Activated naive CD4-positive, alpha-beta T cell treated with anti-CD3 and anti-CD28 coated beads, Interleukin-2, amount 50 U/mL, for 72 hours (primary cell): Measurements from ENCODE around the gene CDH12. TPM values are rescaled to one million over a fixed set of nuclear protein-coding genes. Genes with fewer than 3 reads are reported as not detected.
"Not testable (repeated sequence)": the region's sequence is repeated elsewhere in the genome, so short reads cannot be mapped to it uniquely, and the experiment has no call there.

ENCODE experiments used
- ATAC-seq, 2 donors: fragments of 150-1000 bp; cut with Tn5 transposase; 2 replicates each; pipeline ENCODE4 v1.10.0; 2021; ENCODE audit warnings: mild to moderate bottlenecking in 2 of 2, moderate library complexity in 2 of 2
- DNase-seq, 2 donors: peaks; one replicate each; pipeline ENCODE4 v3.0.0; 2021 to 2022; ENCODE audit warnings: low spot score in 2 of 2
- H3K27ac Mint-ChIP-seq, 2 donors: one replicate each; pipeline ENCODE4 v1.8.0; 2022; ENCODE audit warnings: mild to moderate bottlenecking in 2 of 2, mixed read lengths in 2 of 2
- H3K36me3 Mint-ChIP-seq, 2 donors: one replicate each; pipeline ENCODE4 v1.8.0; 2022; ENCODE audit warnings: mixed read lengths in 2 of 2
- H3K9me3 Mint-ChIP-seq, 2 donors: one replicate each; pipeline ENCODE4 v1.8.0; 2022; ENCODE audit warnings: mixed read lengths in 2 of 2
- total RNA-seq, 2 donors: library from RNA; stranded (reverse); gene quantifications; one replicate each; pipeline ENCODE4 v1.2.3, GENCODE V29; 2022

Gene CDH12
- total RNA-seq, 2 donors from 2014 or later, result not detected

DNA sequence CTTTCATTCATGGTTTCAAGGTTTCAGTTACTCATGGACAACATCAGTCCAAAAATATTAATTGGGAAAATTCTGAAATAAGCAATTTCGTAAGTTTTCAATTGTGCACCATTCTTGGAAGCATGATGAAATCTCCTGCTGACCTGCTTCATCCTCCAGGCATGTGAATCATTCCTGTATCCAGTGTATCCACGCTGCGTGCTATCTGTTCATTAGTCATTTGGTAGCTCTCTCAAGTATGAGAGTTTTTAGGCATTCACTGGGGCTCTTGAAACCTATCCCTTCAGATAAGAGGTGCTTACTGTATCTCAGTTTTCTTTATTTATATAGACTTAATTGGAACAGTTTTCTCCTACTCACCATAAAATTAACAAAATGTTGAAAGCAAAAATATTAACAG is 293.0 kb downstream of the CDH12 start:
- peaks cover 5 to 11% of the 10 kb centered on the region in 2 donors for H3K9me3 Mint-ChIP-seq
- ATAC-seq, result no peak
- H3K36me3 Mint-ChIP-seq, result no peaks in the 10 kb centered on the region
- DNase-seq, result no peak
- no peak overlapping the region for H3K27ac Mint-ChIP-seq

DNA sequence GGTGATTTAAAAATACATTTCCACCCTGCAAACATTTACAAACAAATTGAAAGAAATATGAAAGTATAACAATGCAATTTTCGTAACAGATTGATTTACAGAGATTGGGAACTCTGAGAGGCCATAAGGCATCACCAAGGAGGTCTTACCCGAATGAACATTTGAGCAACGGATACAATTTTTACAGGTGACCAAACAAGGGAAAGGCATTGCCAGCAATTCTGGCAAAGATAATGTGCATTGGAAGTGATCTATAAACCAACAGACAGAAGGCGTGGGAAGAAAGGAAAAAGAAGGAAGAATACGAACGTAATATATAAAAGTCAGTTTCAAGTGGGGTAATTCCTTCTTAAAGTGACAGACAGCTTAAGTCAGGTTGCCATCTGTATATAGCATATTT is 295.9 kb downstream of the CDH12 start:
- ATAC-seq (no peak), DNase-seq (no peak)
- Mint-ChIP-seq H3K9me3 (peaks cover 5 to 11% of the 10 kb centered on the region in 2 donors), H3K27ac (no peak overlapping the region), H3K36me3 (no peaks in the 10 kb centered on the region)

DNA sequence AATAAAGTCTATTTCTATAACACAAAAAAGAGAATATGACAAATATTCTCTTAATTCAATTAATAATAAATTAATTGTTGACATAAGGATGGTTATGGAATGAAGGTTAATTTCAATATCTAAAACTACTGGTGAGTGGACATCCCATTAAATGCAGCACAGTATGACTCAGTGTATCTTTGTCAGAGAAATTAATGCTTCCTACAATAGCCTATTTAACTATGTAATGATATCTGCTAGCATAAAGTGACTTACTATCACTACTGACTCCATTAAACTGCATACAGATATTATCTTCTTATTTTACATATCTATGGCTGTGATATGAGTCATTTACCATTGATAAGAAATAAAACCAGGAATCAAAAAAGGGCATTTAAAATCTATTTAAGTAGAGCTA is 298.7 kb downstream of the CDH12 start:
- Mint-ChIP-seq H3K27ac (no peak overlapping the region), H3K36me3 (no peaks in the 10 kb centered on the region), H3K9me3 (peaks cover 19 to 25% of the 10 kb centered on the region in 2 donors)
- ATAC-seq (no peak), DNase-seq (no peak)

DNA sequence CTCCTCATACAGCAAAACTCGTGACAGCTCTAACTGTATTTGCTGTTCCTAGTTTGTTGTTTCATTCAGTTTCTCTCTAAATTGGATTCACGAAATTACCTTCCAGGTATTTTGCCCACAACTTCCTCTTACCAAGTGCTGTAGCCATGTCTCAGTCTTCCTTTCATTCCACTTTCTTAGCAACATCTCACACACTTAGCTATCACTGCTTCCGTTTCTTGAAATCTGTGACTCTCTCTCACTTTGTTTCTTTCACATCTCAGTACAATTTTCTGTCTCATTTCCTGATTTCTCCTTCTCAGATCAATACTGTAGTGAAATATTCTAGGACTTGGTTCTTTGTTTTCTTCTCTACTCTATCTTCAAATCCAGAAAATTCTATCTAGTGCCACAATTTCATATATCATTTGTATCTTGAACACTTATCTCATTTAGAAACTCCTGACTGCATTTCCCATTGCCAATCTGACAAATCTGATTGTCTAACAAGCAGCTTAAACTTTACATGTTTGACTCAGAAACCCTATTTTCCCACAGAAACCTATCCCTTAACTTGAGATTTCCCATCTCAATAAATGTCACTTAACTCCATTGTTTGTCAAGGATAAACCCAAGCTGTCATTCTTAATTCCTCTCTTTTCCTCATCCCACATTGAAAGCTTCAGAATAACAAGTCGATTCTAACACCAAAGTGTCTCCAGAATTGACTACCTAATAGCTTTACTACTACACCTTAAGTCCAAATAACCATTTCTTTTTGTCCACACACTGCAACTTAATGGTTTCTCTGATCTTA is 303.1 kb downstream of the CDH12 start:
- DNase-seq (no peak), ATAC-seq (no peak)
- Mint-ChIP-seq H3K36me3 (no peaks in the 10 kb centered on the region), H3K27ac (no peak overlapping the region), H3K9me3 (peaks cover 17 to 19% of the 10 kb centered on the region in 2 donors)

DNA sequence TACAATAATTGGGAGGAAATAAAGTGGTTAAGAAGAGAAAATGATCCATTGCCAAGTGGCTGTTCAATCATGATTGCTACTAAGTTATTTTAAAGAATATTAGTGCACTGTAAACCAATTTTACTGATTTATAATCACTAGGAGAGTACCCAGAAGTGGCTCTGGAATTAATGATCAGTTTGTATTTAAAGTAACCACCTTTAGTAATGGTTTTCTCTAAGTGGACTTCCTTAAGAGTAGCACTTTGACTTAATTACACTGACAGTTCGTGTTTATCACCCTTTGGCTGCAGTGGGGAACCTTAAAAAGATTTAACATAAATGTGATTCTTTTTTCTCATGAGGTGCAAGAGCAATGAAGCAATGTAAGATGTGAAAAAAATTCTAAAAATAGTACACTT is 310.8 kb downstream of the CDH12 start:
- DNase-seq (no peak), ATAC-seq (no peak)
- H3K27ac Mint-ChIP-seq, result no peak overlapping the region
- no peaks in the 10 kb centered on the region for H3K36me3 Mint-ChIP-seq
- peaks cover 14 to 16% of the 10 kb centered on the region in 2 donors for H3K9me3 Mint-ChIP-seq

DNA sequence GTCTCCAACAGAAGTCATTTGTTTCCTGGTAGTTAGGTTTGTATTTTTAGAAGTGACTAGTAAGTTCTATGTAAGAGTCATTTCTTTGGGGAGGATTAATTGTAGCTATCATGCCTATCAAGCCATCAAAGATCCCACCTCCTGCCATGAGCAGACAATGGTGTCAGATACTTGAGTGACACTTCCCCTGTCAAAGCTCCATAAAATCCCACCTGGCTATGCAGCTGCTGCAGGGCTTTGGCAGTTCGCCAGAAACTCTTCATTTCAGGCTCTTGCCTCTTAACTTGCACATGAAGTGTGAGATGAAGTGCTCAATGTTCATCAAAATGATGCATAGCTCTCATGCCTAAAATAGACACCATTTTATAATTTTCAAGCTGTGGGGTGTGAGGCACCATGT is 312.1 kb downstream of the CDH12 start:
- Mint-ChIP-seq H3K9me3 (peaks cover 17 to 21% of the 10 kb centered on the region in 2 donors), H3K36me3 (no peaks in the 10 kb centered on the region), H3K27ac (no peak overlapping the region)
- DNase-seq (no peak), ATAC-seq (no peak)

DNA sequence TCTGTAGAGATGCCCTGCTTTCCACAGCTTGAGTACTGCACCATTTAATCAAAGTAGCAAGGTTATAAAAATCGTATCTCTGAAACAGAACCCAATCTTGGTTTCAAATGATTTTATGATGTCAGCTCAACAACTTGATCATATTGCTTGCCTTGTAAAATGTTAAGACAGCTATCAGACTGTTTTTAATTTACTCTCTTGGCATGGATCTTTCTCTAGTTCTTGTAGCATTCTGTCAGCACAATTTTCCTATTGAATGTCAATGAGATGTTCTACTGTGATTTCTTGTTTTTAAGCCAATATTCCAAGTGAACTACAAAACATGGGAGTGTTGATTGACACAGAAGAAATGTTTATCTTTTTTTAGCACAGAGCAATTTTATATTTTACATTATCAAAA is 313.4 kb downstream of the CDH12 start:
- ATAC-seq (no peak), DNase-seq (no peak)
- H3K27ac Mint-ChIP-seq, result no peak overlapping the region
- H3K36me3 Mint-ChIP-seq, result no peaks in the 10 kb centered on the region
- H3K9me3 Mint-ChIP-seq, result peaks cover 18 to 22% of the 10 kb centered on the region in 2 donors

DNA sequence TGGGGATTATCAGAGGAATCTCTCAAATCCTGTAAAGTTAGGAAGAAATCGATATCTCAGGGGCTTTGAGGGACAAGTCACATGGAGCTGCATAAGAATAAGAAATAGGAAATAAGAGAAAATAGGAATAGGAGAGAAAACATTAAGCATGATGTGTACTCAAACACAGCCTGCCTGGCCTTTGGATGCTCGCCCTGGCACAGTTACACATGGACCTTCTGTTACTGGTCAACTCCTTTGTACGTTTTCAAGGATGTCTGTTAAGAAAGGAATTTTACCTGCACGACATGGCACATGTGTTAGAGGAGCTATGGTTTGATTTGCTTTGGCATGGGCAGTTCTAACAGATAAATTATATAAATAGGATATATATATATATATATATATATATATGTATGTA is 321.2 kb downstream of the CDH12 start:
- H3K9me3 Mint-ChIP-seq, result peaks cover 7 to 14% of the 10 kb centered on the region in 2 donors
- no peaks in the 10 kb centered on the region for H3K36me3 Mint-ChIP-seq
- no peak for DNase-seq
- no peak overlapping the region for H3K27ac Mint-ChIP-seq
- ATAC-seq, result no peak

DNA sequence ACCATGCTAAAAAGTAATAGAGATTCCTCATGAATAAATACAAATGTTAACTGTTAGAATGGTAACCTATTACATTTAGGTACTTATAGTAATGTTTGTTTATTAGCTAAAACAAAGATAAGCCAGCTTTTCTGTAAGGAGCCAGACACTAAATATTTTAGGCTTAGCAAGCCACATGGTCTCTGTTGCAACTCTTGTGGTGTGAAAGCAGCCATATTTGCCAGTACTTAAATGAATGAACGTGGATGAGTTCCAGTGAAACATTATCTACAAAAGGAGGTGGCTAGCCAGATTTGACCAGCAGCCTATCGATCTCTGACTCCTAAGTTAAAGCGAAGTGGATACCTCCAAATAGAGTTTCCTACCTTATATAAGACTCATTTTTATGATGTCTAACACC is 331.6 kb downstream of the CDH12 start:
- DNase-seq (no peak), ATAC-seq (no peak)
- Mint-ChIP-seq H3K36me3 (peaks cover 0 to 9% of the 10 kb centered on the region in 2 donors), H3K27ac (no peak overlapping the region), H3K9me3 (peaks cover 25 to 30% of the 10 kb centered on the region in 2 donors)

DNA sequence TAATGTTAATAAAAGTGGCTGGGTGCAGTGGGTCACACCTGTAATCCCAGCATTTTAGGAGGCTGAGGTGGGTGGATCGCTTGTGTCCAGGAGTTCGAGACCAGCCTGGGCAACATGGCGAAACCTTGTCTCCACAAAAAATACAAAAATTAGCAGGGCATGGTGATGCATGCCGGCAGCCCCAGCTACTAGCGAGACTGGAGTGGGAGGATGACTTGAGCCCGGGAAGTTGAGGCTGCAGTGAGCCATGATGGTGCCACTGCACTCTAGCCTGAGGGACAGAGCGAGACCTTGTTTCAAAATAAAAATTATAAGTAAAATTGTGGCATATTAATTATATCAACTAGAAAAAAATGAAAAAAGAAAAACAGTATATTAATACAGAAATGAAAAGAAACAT is 336.6 kb downstream of the CDH12 start:
- not testable (repeated sequence) for H3K36me3 Mint-ChIP-seq, H3K9me3 Mint-ChIP-seq, ATAC-seq, H3K27ac Mint-ChIP-seq, DNase-seq

DNA sequence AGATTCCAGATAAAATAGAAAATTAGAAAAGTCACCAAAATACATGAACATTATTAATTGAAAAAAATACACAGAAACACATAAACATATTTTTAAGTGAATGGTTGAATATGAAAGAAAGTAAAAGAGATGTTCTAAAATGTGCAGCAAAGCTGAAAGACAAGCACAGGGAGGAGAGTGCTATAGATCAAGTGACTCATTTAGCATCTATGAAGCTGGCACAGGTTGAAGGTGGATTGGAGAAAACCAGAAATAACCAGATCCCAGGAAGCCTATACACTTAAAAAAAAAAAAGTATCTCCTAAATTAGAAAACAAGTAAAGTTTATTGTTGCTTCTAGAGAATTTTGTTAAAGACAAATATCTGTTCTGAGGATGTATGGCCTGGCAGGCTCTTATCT is 338.9 kb downstream of the CDH12 start:
- no peak for ATAC-seq
- no peak for DNase-seq
- Mint-ChIP-seq H3K27ac (no peak overlapping the region), H3K9me3 (peaks cover 5 to 12% of the 10 kb centered on the region in 2 donors), H3K36me3 (no peaks in the 10 kb centered on the region)

DNA sequence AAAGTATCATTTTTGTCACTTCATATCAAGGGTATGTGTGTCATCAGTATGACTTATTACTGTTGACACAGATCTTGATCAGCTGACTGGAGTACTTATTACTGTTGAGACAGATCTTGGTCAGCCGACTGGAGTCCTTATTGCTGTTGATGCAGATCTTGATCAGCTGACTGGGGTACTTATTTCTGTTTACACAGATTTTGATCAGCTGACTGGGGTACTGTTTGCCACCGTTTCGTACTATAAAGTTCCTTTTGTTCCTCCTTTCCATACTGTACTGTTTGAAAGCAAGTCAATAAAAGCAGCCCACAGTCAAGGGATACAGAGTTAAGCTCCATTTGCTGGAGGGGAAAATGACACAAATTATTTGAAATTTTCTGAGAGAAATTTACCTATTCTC is 347.3 kb downstream of the CDH12 start:
- Mint-ChIP-seq H3K27ac (no peak overlapping the region), H3K36me3 (no peaks in the 10 kb centered on the region), H3K9me3 (peaks cover 10 to 17% of the 10 kb centered on the region in 2 donors)
- ATAC-seq (no peak), DNase-seq (no peak)

DNA sequence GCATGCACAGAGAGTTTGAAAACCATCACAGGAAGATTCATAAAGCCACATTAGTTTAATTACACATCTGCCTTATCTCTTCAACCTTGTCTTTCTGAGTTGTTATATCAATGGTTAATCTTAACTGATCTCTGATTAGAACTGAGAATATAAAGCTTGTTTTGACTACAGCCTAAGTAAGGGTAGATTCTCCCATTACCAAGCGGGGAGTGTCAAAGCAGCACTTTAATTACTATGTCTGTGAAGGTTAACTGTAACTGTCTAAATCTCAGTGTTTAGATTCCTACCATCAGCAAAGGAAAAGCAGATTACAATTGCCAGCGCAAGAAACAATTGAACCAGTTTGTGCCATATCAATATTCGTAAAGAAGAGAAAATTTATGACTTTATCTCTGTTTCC is 348.7 kb downstream of the CDH12 start:
- ATAC-seq (no peak), DNase-seq (no peak)
- Mint-ChIP-seq H3K36me3 (no peaks in the 10 kb centered on the region), H3K9me3 (peaks cover 8 to 19% of the 10 kb centered on the region in 2 donors), H3K27ac (no peak overlapping the region)

DNA sequence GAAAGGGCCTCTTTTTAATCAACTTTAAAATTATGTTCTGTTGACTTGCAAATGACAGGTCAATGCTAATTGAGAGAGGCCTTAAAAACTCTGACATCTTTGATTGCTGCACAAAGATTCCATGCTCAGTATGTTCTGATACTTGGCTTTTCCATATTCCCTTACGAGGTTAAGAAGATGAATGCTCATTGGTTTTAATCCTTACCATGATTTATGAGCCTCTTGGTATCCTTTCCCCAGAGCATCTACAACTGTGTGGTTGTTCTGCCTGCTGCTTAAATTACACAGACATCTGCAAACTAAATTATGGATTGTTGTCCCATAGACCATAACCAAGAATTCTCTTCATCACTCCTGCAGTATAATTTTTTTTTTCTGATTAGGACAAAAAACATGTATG is 352.6 kb downstream of the CDH12 start:
- Mint-ChIP-seq H3K36me3 (no peaks in the 10 kb centered on the region), H3K9me3 (peaks cover 12 to 19% of the 10 kb centered on the region in 2 donors), H3K27ac (no peak overlapping the region)
- ATAC-seq (no peak), DNase-seq (no peak)

DNA sequence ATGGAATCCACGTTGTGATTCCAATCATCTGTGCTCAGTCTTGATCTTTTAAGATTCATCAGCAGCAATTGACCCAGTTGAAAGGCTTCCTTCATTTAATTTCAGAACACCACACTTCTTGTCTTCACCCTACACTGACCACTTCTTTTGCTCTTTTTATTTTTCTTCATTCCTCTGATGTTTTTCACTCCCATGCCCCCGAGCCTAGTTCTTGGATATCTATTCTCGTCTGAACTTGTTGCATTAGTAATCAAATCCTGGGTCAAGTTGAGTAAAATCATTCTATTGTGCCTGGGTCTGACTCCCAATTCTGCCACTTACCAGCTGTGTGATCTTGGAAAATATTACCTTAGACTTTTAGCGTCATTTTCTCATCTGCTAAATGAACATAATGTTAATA is 356.5 kb downstream of the CDH12 start:
- Mint-ChIP-seq H3K36me3 (no peaks in the 10 kb centered on the region), H3K9me3 (peaks cover 19 to 26% of the 10 kb centered on the region in 2 donors), H3K27ac (no peak overlapping the region)
- DNase-seq, result no peak
- ATAC-seq, result no peak

DNA sequence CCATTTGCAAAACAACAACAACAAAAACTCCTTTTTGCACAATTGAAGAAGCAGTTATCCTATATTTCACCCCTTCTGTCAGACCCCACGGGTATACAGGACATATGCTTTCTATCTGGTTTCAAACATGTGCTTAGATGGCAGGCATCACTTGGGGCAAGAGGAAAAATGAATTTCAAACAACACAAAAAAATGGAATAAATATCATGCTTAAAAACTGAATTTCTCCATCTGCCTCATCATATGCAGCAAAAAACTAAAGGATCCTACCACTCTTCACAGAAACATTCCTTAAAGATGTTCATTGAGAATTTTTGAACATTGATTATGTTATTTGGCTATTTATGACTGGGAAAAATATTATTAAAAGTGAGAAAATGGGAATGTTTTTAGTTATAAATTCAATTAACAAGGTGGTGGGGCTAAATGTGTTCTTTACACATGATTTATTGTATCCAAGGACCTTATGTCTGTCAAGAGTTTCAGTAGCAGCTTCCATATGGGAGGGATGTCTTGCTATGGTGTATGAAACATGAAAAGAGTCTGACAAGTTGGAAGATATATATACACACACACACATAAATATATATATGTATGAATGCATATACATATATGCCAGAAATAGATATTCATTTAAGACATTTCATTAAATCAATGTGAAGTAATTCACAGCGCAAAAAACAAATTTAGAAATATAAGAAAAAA is 358.0 kb downstream of the CDH12 start:
- ATAC-seq (no peak), DNase-seq (no peak)
- Mint-ChIP-seq H3K9me3 (peaks cover 27 to 29% of the 10 kb centered on the region in 2 donors), H3K36me3 (no peaks in the 10 kb centered on the region), H3K27ac (no peak overlapping the region)

DNA sequence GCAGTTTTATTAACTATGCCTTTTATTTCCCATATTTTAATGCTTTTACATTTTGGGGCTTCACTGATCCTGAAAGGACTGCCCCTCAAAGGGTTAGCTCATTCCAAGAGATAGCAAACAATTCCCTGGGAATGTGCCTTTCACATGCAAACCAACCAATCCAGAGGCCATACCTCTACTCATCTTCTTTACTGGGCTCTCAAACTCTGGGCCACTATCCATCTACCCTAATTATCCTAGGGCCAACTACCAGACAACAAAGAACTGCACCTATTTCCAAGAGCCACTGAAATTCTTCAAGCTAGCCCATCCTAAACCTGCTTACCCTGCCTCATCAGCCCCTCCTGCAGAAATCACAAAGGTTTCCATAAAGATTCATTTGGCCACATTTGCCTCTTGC is 364.7 kb downstream of the CDH12 start:
- H3K27ac Mint-ChIP-seq, result no peak overlapping the region
- DNase-seq (no peak), ATAC-seq (no peak)
- H3K36me3 Mint-ChIP-seq, result no peaks in the 10 kb centered on the region
- peaks cover 22 to 32% of the 10 kb centered on the region in 2 donors for H3K9me3 Mint-ChIP-seq

DNA sequence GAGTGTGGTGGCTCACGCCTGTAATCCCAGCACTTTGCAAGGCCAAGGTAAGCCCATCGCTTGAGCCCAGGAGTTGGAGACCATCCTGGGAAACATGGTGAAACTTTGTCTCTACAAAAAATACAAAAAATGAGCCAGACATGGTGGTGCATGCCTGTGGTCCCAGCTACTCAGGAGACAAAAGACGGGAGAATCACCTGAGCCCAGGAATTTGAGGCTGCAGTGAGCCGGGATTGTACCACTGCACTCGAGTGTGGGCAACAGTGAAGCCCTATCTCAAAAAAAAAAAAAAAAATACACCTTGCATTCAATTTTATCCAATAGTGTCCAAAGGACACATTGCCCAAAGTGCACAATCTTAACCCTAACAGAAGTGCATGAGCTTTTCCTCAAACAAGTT is 372.8 kb downstream of the CDH12 start:
- H3K27ac Mint-ChIP-seq, result no peak overlapping the region
- ATAC-seq, result no peak
- H3K36me3 Mint-ChIP-seq, result no peaks in the 10 kb centered on the region
- no peak for DNase-seq
- peaks cover 12 to 14% of the 10 kb centered on the region in 2 donors for H3K9me3 Mint-ChIP-seq
